ENCODE data around the gene PRDM5.
"Not testable (repeated sequence)": the region's sequence is repeated elsewhere in the genome, so short reads cannot be mapped to it uniquely, and the experiment has no call there.

Gene PRDM5

GRCh38 chr4:120683897-120684540, 238.5 kb downstream of the PRDM5 start:
- no peak for DNase-seq (ENCODE audit: low read depth, low spot score)
- no peak overlapping the region for H3K4me3 ChIP-seq (ENCODE audit: low read length)

- DNase-seq (ENCODE audit: low read depth, low spot score) = no peak
- H3K4me3 ChIP-seq (ENCODE audit: low read length) = no peak overlapping the region
Measured at GRCh38 chr4:120682981-120683380, 239.5 kb downstream of the PRDM5 start.

GRCh38 chr4:120680647-120681228, 241.8 kb downstream of the PRDM5 start:
- DNase-seq (ENCODE audit: low read depth, low spot score) = no peak
- no peak overlapping the region for H3K4me3 ChIP-seq (ENCODE audit: low read length)

GRCh38 chr4:120673696-120674095, 248.8 kb downstream of the PRDM5 start:
- no peak for DNase-seq (ENCODE audit: low read depth, low spot score)
- H3K4me3 ChIP-seq (ENCODE audit: low read length) = no peak overlapping the region

- H3K4me3 ChIP-seq (ENCODE audit: low read length) = no peak overlapping the region
- DNase-seq (ENCODE audit: low read depth, low spot score) = no peak
Measured at GRCh38 chr4:120672558-120673147, 249.9 kb downstream of the PRDM5 start.

GRCh38 chr4:120672076-120672475, 250.4 kb downstream of the PRDM5 start:
- no peak for DNase-seq (ENCODE audit: low read depth, low spot score)
- no peak overlapping the region for H3K4me3 ChIP-seq (ENCODE audit: low read length)

- no peak for DNase-seq (ENCODE audit: low read depth, low spot score)
- H3K4me3 ChIP-seq (ENCODE audit: low read length) = no peak overlapping the region
Measured at GRCh38 chr4:120671538-120671937, 251.0 kb downstream of the PRDM5 start.

- DNase-seq (ENCODE audit: low read depth, low spot score) = no peak
- no peak overlapping the region for H3K4me3 ChIP-seq (ENCODE audit: low read length)
Measured at GRCh38 chr4:120667102-120667501, 255.4 kb downstream of the PRDM5 start.

- no peak for DNase-seq (ENCODE audit: low read depth, low spot score)
- H3K4me3 ChIP-seq (ENCODE audit: low read length) = no peak overlapping the region
Measured at GRCh38 chr4:120664851-120665250, 257.7 kb downstream of the PRDM5 start.

- DNase-seq (ENCODE audit: low read depth, low spot score) = no peak
- H3K4me3 ChIP-seq (ENCODE audit: low read length) = no peak overlapping the region
Measured at GRCh38 chr4:120659616-120660170, 262.8 kb downstream of the PRDM5 start.

- H3K4me3 ChIP-seq (ENCODE audit: low read length) = no peak overlapping the region
- DNase-seq (ENCODE audit: low read depth, low spot score) = no peak
Measured at GRCh38 chr4:120658772-120659171, 263.8 kb downstream of the PRDM5 start.

- DNase-seq (ENCODE audit: low read depth, low spot score) = no peak
Measured at GRCh38 chr4:120653804-120654573, 268.5 kb downstream of the PRDM5 start.

GRCh38 chr4:120648336-120648735, 274.2 kb downstream of the PRDM5 start:
- DNase-seq (ENCODE audit: low read depth, low spot score); H3K4me3 ChIP-seq (ENCODE audit: low read length): not testable (repeated sequence)

More at GRCh38 chr4:120653804-120654573, 268.5 kb downstream of the PRDM5 start:
- no peak overlapping the region for H3K4me3 ChIP-seq (ENCODE audit: low read length)

All from Jurkat, Clone E6-1 (cell line).